ENCODE measurements around the gene PGAP3.

DNA sequence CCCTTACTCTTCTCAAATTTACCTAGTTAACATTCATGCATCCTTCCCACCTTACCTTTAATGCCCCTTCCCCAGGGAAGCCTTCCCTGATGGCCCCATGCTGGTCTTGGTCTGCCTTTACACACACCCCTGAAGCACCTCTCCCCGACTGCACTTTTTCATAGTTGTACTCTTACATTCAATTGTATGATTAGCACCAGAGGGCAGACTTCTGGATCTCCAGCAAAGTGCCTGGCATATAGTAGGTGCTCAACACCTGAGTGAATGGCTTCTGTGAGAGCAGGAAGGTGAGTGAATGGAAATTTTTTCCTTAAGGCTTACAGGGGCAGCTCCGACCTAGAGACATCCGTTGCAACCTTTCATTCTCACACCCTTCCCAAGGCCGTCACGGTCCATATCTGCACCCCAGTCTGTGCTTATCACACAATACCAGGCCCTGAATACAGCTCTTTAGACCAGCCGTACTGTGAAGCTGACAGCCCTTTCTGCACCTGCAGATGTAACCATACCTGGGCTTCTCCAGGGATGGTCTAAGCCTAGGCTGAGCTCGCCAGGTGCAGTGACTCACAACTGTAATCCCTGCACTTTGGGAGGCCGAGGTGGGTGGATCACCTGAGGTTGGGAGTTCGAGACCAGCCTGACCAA, 4.4 kb downstream of the PGAP3 start:
- TF ChIP-seq POLR2A (IDR thresholded peaks at IDR 0.05) = no peak
- TF ChIP-seq, protein P1, sequence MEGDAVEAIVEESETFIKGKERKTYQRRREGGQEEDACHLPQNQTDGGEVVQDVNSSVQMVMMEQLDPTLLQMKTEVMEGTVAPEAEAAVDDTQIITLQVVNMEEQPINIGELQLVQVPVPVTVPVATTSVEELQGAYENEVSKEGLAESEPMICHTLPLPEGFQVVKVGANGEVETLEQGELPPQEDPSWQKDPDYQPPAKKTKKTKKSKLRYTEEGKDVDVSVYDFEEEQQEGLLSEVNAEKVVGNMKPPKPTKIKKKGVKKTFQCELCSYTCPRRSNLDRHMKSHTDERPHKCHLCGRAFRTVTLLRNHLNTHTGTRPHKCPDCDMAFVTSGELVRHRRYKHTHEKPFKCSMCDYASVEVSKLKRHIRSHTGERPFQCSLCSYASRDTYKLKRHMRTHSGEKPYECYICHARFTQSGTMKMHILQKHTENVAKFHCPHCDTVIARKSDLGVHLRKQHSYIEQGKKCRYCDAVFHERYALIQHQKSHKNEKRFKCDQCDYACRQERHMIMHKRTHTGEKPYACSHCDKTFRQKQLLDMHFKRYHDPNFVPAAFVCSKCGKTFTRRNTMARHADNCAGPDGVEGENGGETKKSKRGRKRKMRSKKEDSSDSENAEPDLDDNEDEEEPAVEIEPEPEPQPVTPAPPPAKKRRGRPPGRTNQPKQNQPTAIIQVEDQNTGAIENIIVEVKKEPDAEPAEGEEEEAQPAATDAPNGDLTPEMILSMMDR (IDR thresholded peaks at IDR 0.05) = no peak

Data from vagina (tissue), 2 donors.